H1 (cell line): Measurements from ENCODE around the gene PIAS1.

ENCODE experiments used
- CTBP2 ChIP-seq: IDR thresholded peaks from 2 replicates; pipeline ENCODE4 v1.7.0; 2011; ENCODE audit warnings: borderline replicate concordance, mild to moderate bottlenecking, moderate library complexity, mixed read lengths, low read length; ENCODE audit not compliant: insufficient read depth, insufficient read length
- CTCF ChIP-seq, 3 experiments: IDR thresholded peaks; 1 replicate in 2 of 3; 2 replicates in 1 of 3; pipeline versions ENCODE4 v1.5.1 to v1.6.1; 2011; ENCODE audit warnings: low read length in 3 of 3, mild to moderate bottlenecking in 3 of 3, inconsistent platforms in 2 of 3, low read depth in 1 of 3, moderate library complexity in 1 of 3; ENCODE audit not compliant: insufficient read depth in 1 of 3; ENCODE audit errors: control extremely low read depth in 1 of 3
- EGR1 ChIP-seq: IDR thresholded peaks from 2 replicates; pipeline ENCODE4 v1.6.1; 2011; ENCODE audit warnings: low read depth, low read length, borderline replicate concordance
- EZH2 ChIP-seq: fragments of 200-600 bp; sonication (generic); IDR thresholded peaks from 2 replicates; pipeline ENCODE4 v1.7.1; 2012; ENCODE audit warnings: low read depth, mild to moderate bottlenecking, moderate library complexity, low read length, inconsistent platforms; ENCODE audit not compliant: severe bottlenecking
- FOSL1 ChIP-seq: IDR thresholded peaks from 2 replicates; pipeline ENCODE4 v1.6.1; 2011; ENCODE audit warnings: mild to moderate bottlenecking, low read depth, low read length, moderate library complexity; ENCODE audit not compliant: insufficient read depth
- MAX ChIP-seq: IDR thresholded peaks from 2 replicates; pipeline ENCODE4 v1.6.1; 2012; ENCODE audit warnings: inconsistent platforms
- POLR2A ChIP-seq, 2 experiments: IDR thresholded peaks; 1 replicate in 1 of 2; 2 replicates in 1 of 2; pipeline ENCODE4 v1.6.1; 2011; ENCODE audit warnings: low read depth in 2 of 2, low read length in 2 of 2, mild to moderate bottlenecking in 2 of 2; ENCODE audit errors: control extremely low read depth in 1 of 2
- RBBP5 ChIP-seq: IDR thresholded peaks from 2 replicates; pipeline ENCODE4 v1.7.1; 2012; ENCODE audit warnings: low read depth, mild to moderate bottlenecking, inconsistent platforms, low read length, moderate library complexity, borderline replicate concordance
- SUZ12 ChIP-seq: fragments of 200-600 bp; sonication (generic); IDR thresholded peaks from 2 replicates; pipeline ENCODE4 v1.6.1; 2012; ENCODE audit warnings: mild to moderate bottlenecking, inconsistent platforms, low read length, moderate library complexity, mixed read lengths

- TF ChIP-seq EZH2: no peak
- no peak for TF ChIP-seq SUZ12
- no peak for TF ChIP-seq MAX
- no peak for TF ChIP-seq POLR2A (IDR thresholded peaks at IDR 0.05; ENCODE audit: control extremely low read depth in 1 of 2, low read depth in 2 of 2, low read length in 2 of 2)
- TF ChIP-seq FOSL1: no peak
- TF ChIP-seq CTCF (IDR thresholded peaks at IDR 0.05; ENCODE audit: control extremely low read depth in 1 of 3, insufficient read depth in 1 of 3, low read depth in 1 of 3, low read length in 3 of 3): no peak
- TF ChIP-seq EGR1: no peak
- TF ChIP-seq RBBP5: no peak
- no peak for TF ChIP-seq CTBP2
Measured at GRCh38 chr15:68057758-68058157, 3.6 kb downstream of the PIAS1 start.
